Esophagus muscularis mucosa (tissue), 3 donors: ENCODE results near the gene RHOG.

Experiments
- EP300 ChIP-seq: sonication (generic); formaldehyde crosslinking; IDR thresholded peaks from one replicate; pipeline ENCODE4 v1.6.1; 2017; ENCODE audit warnings: antibody characterized with exemption
- POLR2A ChIP-seq: fragments of 450-650 bp; IDR thresholded peaks from one replicate; pipeline ENCODE4 v1.6.1; 2017; ENCODE audit warnings: antibody characterized with exemption, moderate library complexity, mild to moderate bottlenecking, low read depth
- POLR2AphosphoS5 ChIP-seq, 2 donors: sonication (generic); formaldehyde crosslinking; IDR thresholded peaks; one replicate each; pipeline ENCODE4 v1.6.1; 2017; ENCODE audit warnings: antibody characterized with exemption in 2 of 2

- peak; percentile 99 for TF ChIP-seq POLR2A
- TF ChIP-seq EP300 = no peak
- TF ChIP-seq POLR2AphosphoS5 (IDR thresholded peaks at IDR 0.05) = peak; percentile 100
Measured at GRCh38 chr11:3797329-3798090, 43.2 kb downstream of the RHOG start, which contains the start of gene NUP98.
